ENCODE results near the gene ITGB7. TPM values are rescaled to one million over a fixed set of nuclear protein-coding genes. Genes with fewer than 3 reads are reported as not detected.

ITGB7 gene
- total and polyA plus RNA-seq, 10 of the 15 experiments (the other 5 are each of a cell fraction or from before 2014, with no cell fraction given) = 54.5 to 487 (median 252) TPM

GRCh38 chr12:53234271-53234914, 27.3 kb upstream of the ITGB7 start:
- in situ Hi-C loops (cut with MboI) (no loop called here), intact Hi-C loops (cut with micrococcal nuclease; ENCODE audit: unreplicated experiment) (no loop called here)
- ChIA-PET SMC1A (ENCODE audit: uncharacterized antibody, unreplicated experiment) (no interaction called here), CTCF (interaction anchor here (1.2 kb wide), 1 partner anchor 20 kb away, joined by 5 read pairs; no protein-coding TSS in a partner anchor), RAD21 (ENCODE audit: unreplicated experiment) (interaction anchor here (1.5 kb wide), 1 partner anchor 9 kb away, joined by 4 read pairs; no protein-coding TSS in a partner anchor), POLR2A (interaction anchor here (0.6 kb wide), 1 partner anchor 382 kb away, joined by 5 read pairs; no protein-coding TSS in a partner anchor)
- no peak overlapping the region for H2AFZ ChIP-seq (ENCODE audit: control insufficient read depth, low read depth, low read length)
- no peaks in the 10 kb centered on the region for H4K20me1 ChIP-seq (ENCODE audit: control insufficient read depth, insufficient read depth)
- TF ChIP-seq SMAD1 (IDR thresholded peaks at IDR 0.05; ENCODE audit: low read depth, partially characterized antibody) (no peak), NFXL1 (IDR thresholded peaks at IDR 0.05; ENCODE audit: borderline replicate concordance) (no peak), EP300 (IDR thresholded peaks at IDR 0.05; ENCODE audit: borderline replicate concordance in 1 of 2, control insufficient read depth in 1 of 2, low read depth in 2 of 2, low read length in 2 of 2) (no peak), ZBED1 (IDR thresholded peaks at IDR 0.05; ENCODE audit: borderline replicate concordance) (no peak), EZH2 (IDR thresholded peaks at IDR 0.05; ENCODE audit: borderline replicate concordance, control insufficient read depth, low read depth, low read length) (no peak), STAT1 (conservative IDR thresholded peaks at IDR 0.05) (no peak), PML (IDR thresholded peaks at IDR 0.05; ENCODE audit: low read length) (no peak), CREM (IDR thresholded peaks at IDR 0.05; ENCODE audit: low read depth) (no peak), MTA2 (IDR thresholded peaks at IDR 0.05; ENCODE audit: low read depth) (no peak)
- TF ChIP-seq, protein P1, sequence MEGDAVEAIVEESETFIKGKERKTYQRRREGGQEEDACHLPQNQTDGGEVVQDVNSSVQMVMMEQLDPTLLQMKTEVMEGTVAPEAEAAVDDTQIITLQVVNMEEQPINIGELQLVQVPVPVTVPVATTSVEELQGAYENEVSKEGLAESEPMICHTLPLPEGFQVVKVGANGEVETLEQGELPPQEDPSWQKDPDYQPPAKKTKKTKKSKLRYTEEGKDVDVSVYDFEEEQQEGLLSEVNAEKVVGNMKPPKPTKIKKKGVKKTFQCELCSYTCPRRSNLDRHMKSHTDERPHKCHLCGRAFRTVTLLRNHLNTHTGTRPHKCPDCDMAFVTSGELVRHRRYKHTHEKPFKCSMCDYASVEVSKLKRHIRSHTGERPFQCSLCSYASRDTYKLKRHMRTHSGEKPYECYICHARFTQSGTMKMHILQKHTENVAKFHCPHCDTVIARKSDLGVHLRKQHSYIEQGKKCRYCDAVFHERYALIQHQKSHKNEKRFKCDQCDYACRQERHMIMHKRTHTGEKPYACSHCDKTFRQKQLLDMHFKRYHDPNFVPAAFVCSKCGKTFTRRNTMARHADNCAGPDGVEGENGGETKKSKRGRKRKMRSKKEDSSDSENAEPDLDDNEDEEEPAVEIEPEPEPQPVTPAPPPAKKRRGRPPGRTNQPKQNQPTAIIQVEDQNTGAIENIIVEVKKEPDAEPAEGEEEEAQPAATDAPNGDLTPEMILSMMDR (IDR thresholded peaks at IDR 0.05 in 2 of 3, conservative IDR thresholded peaks at IDR 0.05 in 1 of 3; ENCODE audit: control insufficient read depth in 2 of 3, extremely low read depth in 1 of 3, insufficient read depth in 1 of 3, low read depth in 3 of 3, low read length in 3 of 3) = no peak
- H3K4me3 ChIP-seq = no peak overlapping the region
- H3K4me1 ChIP-seq (ENCODE audit: control insufficient read depth, insufficient read depth, low read length) = peaks cover 22% of the 10 kb centered on the region
- H3K36me3 ChIP-seq (ENCODE audit: control insufficient read depth in 2 of 2, insufficient read depth in 2 of 2, low read length in 1 of 2) = no peaks in the 10 kb centered on the region
- H3K4me2 ChIP-seq (ENCODE audit: control insufficient read depth, insufficient read depth) = no peak overlapping the region
- no peaks in the 10 kb centered on the region for H3K79me2 ChIP-seq (ENCODE audit: control insufficient read depth, insufficient read depth, low read length)
- no peak overlapping the region for H3K9ac ChIP-seq (ENCODE audit: control insufficient read depth, insufficient read depth, low read length)
- DNase-seq (ENCODE audit: low read depth, low spot score) (no peak), ATAC-seq (no peak), FAIRE-seq (no peak)
- H3K9me3 ChIP-seq (replicated peaks; ENCODE audit: control insufficient read depth, insufficient read depth, low read length) = no peaks in the 10 kb centered on the region
- H3K27ac ChIP-seq (ENCODE audit: control insufficient read depth, insufficient read depth) = no peak overlapping the region
- 27% methylated on average over 10 of the region's 12 CpGs for WGBS (ENCODE audit: insufficient coverage, insufficient replicate concordance, low lambda C conversion rate, missing lambda C conversion rate)
- H3K27me3 ChIP-seq (replicated peaks in 1 of 2; ENCODE audit: control insufficient read depth in 2 of 2, insufficient read depth in 2 of 2, low read length in 1 of 2) = peaks cover 0 to 6% of the 10 kb centered on the region in 2 experiments; a peak in 2 of 4 replicates
- no TSS peak for BruUV-seq (replicated peaks)

Data from GM12878 (cell line).